ENCODE measurements around the gene PLCB2. TPM values are rescaled to one million over a fixed set of nuclear protein-coding genes. Genes with fewer than 3 reads are reported as not detected.

PLCB2 gene
- total and polyA plus RNA-seq, 9 of the 15 experiments (the other 6 are each of a cell fraction or from before 2014, with no cell fraction given), result 0.37 to 12.3 (median 8.0) TPM

- TF ChIP-seq SFPQ (IDR thresholded peaks at IDR 0.05; ENCODE audit: low read depth, low read length) (no peak), TFE3 (CRISPR knock-in tag; IDR thresholded peaks at IDR 0.05) (no peak), ZNF24 (IDR thresholded peaks at IDR 0.05) (no peak), BRF2 (IDR thresholded peaks at IDR 0.05; ENCODE audit: borderline replicate concordance, insufficient read depth, insufficient read length) (no peak), ZNF232 (CRISPR knock-in tag; IDR thresholded peaks at IDR 0.05) (peak; percentile 76; the same call in 1 of the 2 replicates), NFIC (IDR thresholded peaks at IDR 0.05) (no peak), XRCC4 (IDR thresholded peaks at IDR 0.05; ENCODE audit: extremely low read depth, insufficient read depth, insufficient read length) (no peak), AFF1 (IDR thresholded peaks at IDR 0.05; ENCODE audit: low read depth in 1 of 2, partially characterized antibody in 2 of 2) (no peak), SIRT6 (IDR thresholded peaks at IDR 0.05; ENCODE audit: low read depth, low read length) (no peak), PHF20 (IDR thresholded peaks at IDR 0.05; ENCODE audit: partially characterized antibody) (no peak), OTX1 (CRISPR knock-in tag; IDR thresholded peaks at IDR 0.05) (no peak), MED1 (CRISPR knock-in tag; IDR thresholded peaks at IDR 0.05; ENCODE audit: borderline replicate concordance) (no peak), EP300 (IDR thresholded peaks at IDR 0.05; ENCODE audit: low read length) (no peak; the same call in 1 of the 2 replicates), TEAD4 (IDR thresholded peaks at IDR 0.05; ENCODE audit: low read length) (no peak), TEAD4 (CRISPR knock-in tag; IDR thresholded peaks at IDR 0.05; ENCODE audit: borderline replicate concordance) (0 out of 2 replicates have a peak, but pooled peaks have one; percentile 60), ZC3H4 (CRISPR knock-in tag; IDR thresholded peaks at IDR 0.05; ENCODE audit: borderline replicate concordance) (no peak), PRMT5 (CRISPR knock-in tag; IDR thresholded peaks at IDR 0.05) (no peak), ZNF449 (CRISPR knock-in tag; IDR thresholded peaks at IDR 0.05) (no peak)
Observed at GRCh38 chr15:40323239-40323952, 15.7 kb upstream of the PLCB2 start, which contains the start of gene INAFM2 (continued).
